ENCODE results near the gene C1QC.

The C1QC gene

GRCh38 chr1:22609291-22609690 is 34.1 kb upstream of the C1QC start:
- DNase-seq (ENCODE audit: low spot score) (no peak), ATAC-seq (ENCODE audit: low read depth) (no peak)
- no peak overlapping the region for H3K27ac ChIP-seq (ENCODE audit: poor library complexity, severe bottlenecking)
- H3K36me3 ChIP-seq (ENCODE audit: low read depth) = no peaks in the 10 kb centered on the region
- peaks cover 17% of the 10 kb centered on the region for H3K27me3 ChIP-seq (ENCODE audit: insufficient read depth, poor library complexity, severe bottlenecking)
- no peak overlapping the region for H3K4me3 ChIP-seq (ENCODE audit: severe bottlenecking)
- TF ChIP-seq CTCF (IDR thresholded peaks at IDR 0.05; ENCODE audit: poor library complexity, severe bottlenecking) = no peak
- H3K4me1 ChIP-seq (ENCODE audit: insufficient read depth, poor library complexity, severe bottlenecking) = no peaks in the 10 kb centered on the region
- no peaks in the 10 kb centered on the region for H3K9me3 ChIP-seq (ENCODE audit: severe bottlenecking)

DNA sequence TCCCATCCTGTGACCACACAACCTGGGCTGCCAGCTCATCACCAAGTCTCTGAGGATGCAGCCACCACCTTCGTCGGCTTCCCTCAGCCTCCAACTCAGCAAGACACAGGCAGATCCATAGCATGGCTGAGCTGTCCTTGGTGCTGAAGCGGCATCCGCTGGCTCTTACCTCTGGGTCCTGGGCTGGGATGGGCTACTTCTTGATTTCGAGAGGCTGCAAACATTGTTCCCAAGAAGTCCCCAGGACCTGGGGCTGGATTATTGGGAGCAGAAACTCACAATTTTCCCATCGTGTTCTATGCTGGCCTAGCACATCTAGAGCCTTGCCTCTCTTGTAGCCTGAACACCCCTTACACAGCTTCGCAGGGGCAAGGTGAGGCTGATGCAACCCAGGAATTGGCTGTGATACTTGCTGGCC is 31.9 kb upstream of the C1QC start:
- H3K27me3 ChIP-seq (ENCODE audit: insufficient read depth, poor library complexity, severe bottlenecking) = peaks cover 37% of the 10 kb centered on the region
- TF ChIP-seq CTCF (IDR thresholded peaks at IDR 0.05; ENCODE audit: poor library complexity, severe bottlenecking) = no peak
- DNase-seq (ENCODE audit: low spot score) (no peak), ATAC-seq (ENCODE audit: low read depth) (peak; percentile 70)
- no peaks in the 10 kb centered on the region for H3K36me3 ChIP-seq (ENCODE audit: low read depth)
- no peak overlapping the region for H3K4me3 ChIP-seq (ENCODE audit: severe bottlenecking)
- no peaks in the 10 kb centered on the region for H3K9me3 ChIP-seq (ENCODE audit: severe bottlenecking)
- H3K4me1 ChIP-seq (ENCODE audit: insufficient read depth, poor library complexity, severe bottlenecking) = no peaks in the 10 kb centered on the region
- H3K27ac ChIP-seq (ENCODE audit: poor library complexity, severe bottlenecking) = no peak overlapping the region

GRCh38 chr1:22612671-22613571 is 30.5 kb upstream of the C1QC start:
- H3K27ac ChIP-seq (ENCODE audit: poor library complexity, severe bottlenecking) = no peak overlapping the region
- no peaks in the 10 kb centered on the region for H3K9me3 ChIP-seq (ENCODE audit: severe bottlenecking)
- ATAC-seq (ENCODE audit: low read depth) (no peak), DNase-seq (ENCODE audit: low spot score) (no peak)
- H3K36me3 ChIP-seq (ENCODE audit: low read depth) = no peaks in the 10 kb centered on the region
- TF ChIP-seq CTCF (IDR thresholded peaks at IDR 0.05; ENCODE audit: poor library complexity, severe bottlenecking) = no peak
- peaks cover 40% of the 10 kb centered on the region for H3K27me3 ChIP-seq (ENCODE audit: insufficient read depth, poor library complexity, severe bottlenecking)
- H3K4me3 ChIP-seq (ENCODE audit: severe bottlenecking) = no peak overlapping the region
- no peaks in the 10 kb centered on the region for H3K4me1 ChIP-seq (ENCODE audit: insufficient read depth, poor library complexity, severe bottlenecking)

DNA sequence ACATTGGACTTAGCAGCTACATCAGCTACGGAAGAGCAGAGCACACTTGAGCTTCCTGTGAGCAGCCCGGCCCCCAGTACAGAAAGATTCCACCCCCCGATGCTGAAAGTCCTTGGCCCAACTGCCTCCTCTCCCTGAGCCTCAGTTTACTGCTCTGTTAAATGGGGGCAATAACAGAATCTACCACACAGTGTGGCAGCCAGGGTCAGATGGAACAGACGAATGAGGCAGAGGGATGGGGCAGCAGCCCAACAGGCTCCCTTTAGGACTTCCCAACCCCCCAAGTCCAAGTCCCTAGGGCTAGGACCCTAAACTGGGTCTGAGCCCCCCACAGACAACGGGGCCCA is 29.9 kb upstream of the C1QC start:
- no peaks in the 10 kb centered on the region for H3K9me3 ChIP-seq (ENCODE audit: severe bottlenecking)
- no peak for TF ChIP-seq CTCF (IDR thresholded peaks at IDR 0.05; ENCODE audit: poor library complexity, severe bottlenecking)

GRCh38 chr1:22613951-22614350 is 29.5 kb upstream of the C1QC start:
- Histone ChIP-seq H3K4me1 (ENCODE audit: insufficient read depth, poor library complexity, severe bottlenecking) (no peaks in the 10 kb centered on the region), H3K4me3 (ENCODE audit: severe bottlenecking) (no peak overlapping the region), H3K27me3 (ENCODE audit: insufficient read depth, poor library complexity, severe bottlenecking) (peaks cover 46% of the 10 kb centered on the region), H3K9me3 (ENCODE audit: severe bottlenecking) (no peaks in the 10 kb centered on the region), H3K36me3 (ENCODE audit: low read depth) (no peaks in the 10 kb centered on the region), H3K27ac (ENCODE audit: poor library complexity, severe bottlenecking) (no peak overlapping the region)
- no peak for ATAC-seq (ENCODE audit: low read depth)
- no peak for TF ChIP-seq CTCF (IDR thresholded peaks at IDR 0.05; ENCODE audit: poor library complexity, severe bottlenecking)
- no peak for DNase-seq (ENCODE audit: low spot score)

More for the DNA sequence above, 29.9 kb upstream of the C1QC start:
- Histone ChIP-seq H3K4me1 (ENCODE audit: insufficient read depth, poor library complexity, severe bottlenecking) (no peaks in the 10 kb centered on the region), H3K36me3 (ENCODE audit: low read depth) (no peaks in the 10 kb centered on the region), H3K27me3 (ENCODE audit: insufficient read depth, poor library complexity, severe bottlenecking) (peaks cover 42% of the 10 kb centered on the region), H3K4me3 (ENCODE audit: severe bottlenecking) (no peak overlapping the region), H3K27ac (ENCODE audit: poor library complexity, severe bottlenecking) (no peak overlapping the region)
- no peak for ATAC-seq (ENCODE audit: low read depth)
- DNase-seq (ENCODE audit: low spot score) = no peak
